Thyroid gland (tissue), 4 donors: Measurements from ENCODE around the gene PPM1G. TPM values are rescaled to one million over a fixed set of nuclear protein-coding genes. Genes with fewer than 3 reads are reported as not detected.
A peak's percentile ranks its signal among the peaks of the same experiment; 100 is the strongest.

ENCODE experiments used
- DNase-seq, 2 donors: peaks; one replicate each; pipeline ENCODE4 v3.0.0-alpha.2; 2019
- H3K27ac ChIP-seq, 3 donors: fragments of 200-600 bp; sonication (generic); 1 replicate in 2 of 3; 2 replicates in 1 of 3; pipeline ENCODE4 v1.5.1; 2016 to 2019; ENCODE audit warnings: mild to moderate bottlenecking in 1 of 3, moderate library complexity in 1 of 3
- H3K27me3 ChIP-seq: fragments of 200-600 bp; sonication (generic); one replicate; pipeline ENCODE4 v1.5.1; 2019
- H3K36me3 ChIP-seq, 2 donors: fragments of 200-600 bp; sonication (generic); one replicate each; pipeline ENCODE4 v1.5.1; 2016 to 2019
- H3K4me1 ChIP-seq, 2 donors: fragments of 200-600 bp; sonication (generic); one replicate each; pipeline ENCODE4 v1.5.1; 2017 to 2019
- H3K4me3 ChIP-seq, 3 donors: fragments of 200-600 bp; sonication (generic); replicated peaks in 1 of 3; 1 replicate in 2 of 3; 2 replicates in 1 of 3; pipeline ENCODE4 v1.5.1; 2016; ENCODE audit warnings: mild to moderate bottlenecking in 1 of 3
- H3K9me3 ChIP-seq: fragments of 200-600 bp; sonication (generic); one replicate; pipeline ENCODE4 v1.5.1; 2017
- CTCF ChIP-seq, 6 experiments: fragments of 200-600 bp in 3 of 6; fragments of 450-650 bp in 3 of 6; sonication (generic) in 3 of 6; IDR thresholded peaks; one replicate each; pipeline ENCODE4 v1.5.1; 2016 to 2019; ENCODE audit warnings: antibody characterized with exemption in 6 of 6, mild to moderate bottlenecking in 2 of 6, inconsistent platforms in 1 of 6, moderate library complexity in 1 of 6
- POLR2A ChIP-seq, 2 donors: fragments of 450-650 bp; IDR thresholded peaks; one replicate each; pipeline ENCODE4 v1.6.1; 2017; ENCODE audit warnings: antibody characterized with exemption in 2 of 2, mild to moderate bottlenecking in 2 of 2, moderate library complexity in 1 of 2
- WGBS, 2 donors: methylation state at CpG; one replicate each; pipeline ENCODE4 v1.1.5; 2017; 5-methylcytosine and 5-hydroxymethylcytosine counted together
- intact Hi-C: fragments of 100-400 bp; cut with DNase I; formaldehyde crosslinking; loops from one replicate; pipeline ENCODE4 v1.15.1; 2023
- total RNA-seq, 4 donors: library from RNA; depleted of rRNA; stranded (reverse); fragments of >200 nt; gene quantifications; one replicate each; pipeline ENCODE4 v1.2.3, GENCODE V29; 2016

The PPM1G gene
- total RNA-seq, 4 donors from 2014 or later = 55.4 to 75.2 (median 59.5) TPM

DNA sequence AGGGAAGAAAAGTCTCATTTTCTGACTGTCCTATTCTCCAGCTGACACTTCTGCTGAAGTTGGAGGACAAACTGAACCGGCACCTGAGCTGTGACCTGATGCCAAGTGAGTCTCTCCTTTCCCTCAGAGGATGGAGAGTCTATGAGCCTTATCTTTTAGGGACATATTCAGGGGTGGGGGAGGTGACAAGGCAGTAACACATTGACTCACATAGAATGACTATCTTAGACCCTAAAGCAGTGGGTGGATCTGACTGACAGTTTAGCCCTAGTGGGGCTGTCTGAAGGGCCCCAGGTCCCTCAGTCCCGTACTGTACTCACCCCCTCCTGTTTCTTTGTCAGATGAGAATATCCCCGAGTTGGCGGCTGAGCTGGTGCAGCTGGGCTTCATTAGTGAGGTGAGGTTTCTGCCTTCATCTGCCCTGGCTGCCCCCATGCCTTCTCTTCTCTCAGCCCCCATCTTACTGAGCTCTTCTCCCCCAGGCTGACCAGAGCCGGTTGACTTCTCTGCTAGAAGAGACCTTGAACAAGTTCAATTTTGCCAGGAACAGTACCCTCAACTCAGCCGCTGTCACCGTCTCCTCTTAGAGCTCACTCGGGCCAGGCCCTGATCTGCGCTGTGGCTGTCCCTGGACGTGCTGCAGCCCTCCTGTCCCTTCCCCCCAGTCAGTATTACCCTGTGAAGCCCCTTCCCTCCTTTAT is 32.0 kb upstream of the PPM1G start:
- intact Hi-C loops = no loop called here
- Histone ChIP-seq H3K27me3 (no peaks in the 10 kb centered on the region), H3K4me3 (no peak overlapping the region), H3K9me3 (no peaks in the 10 kb centered on the region), H3K36me3 (peaks cover 54 to 55% of the 10 kb centered on the region in 2 donors), H3K27ac (no peak overlapping the region), H3K4me1 (peaks cover 0 to 9% of the 10 kb centered on the region in 2 donors)
- no peak for DNase-seq
- TF ChIP-seq POLR2A (IDR thresholded peaks at IDR 0.05) (no peak), CTCF (IDR thresholded peaks at IDR 0.05) (no peak)
- WGBS, 2 donors = 92 to 93% methylated on average over 10 of the region's 10 CpGs

DNA sequence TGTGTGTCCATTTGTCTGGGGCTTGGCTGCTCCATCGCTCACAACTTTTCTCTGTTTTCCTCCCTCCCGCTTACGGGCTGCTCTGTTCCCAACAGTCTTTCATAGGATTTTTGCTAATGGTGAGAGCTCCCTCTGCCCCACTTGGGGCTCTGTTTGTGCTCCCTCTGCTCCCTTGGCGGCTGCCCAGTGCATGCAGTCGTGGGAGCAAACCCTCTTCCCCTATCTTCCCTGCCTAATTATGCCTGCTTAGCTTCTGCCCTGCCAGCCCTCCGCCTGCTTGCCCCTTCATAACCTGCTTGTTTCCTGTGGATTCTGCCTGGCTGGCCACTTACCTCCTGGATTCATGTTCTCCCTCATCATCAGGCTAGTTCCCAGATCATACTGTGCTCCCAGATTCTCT is 26.2 kb upstream of the PPM1G start:
- H3K4me3 ChIP-seq = no peak overlapping the region
- TF ChIP-seq POLR2A (IDR thresholded peaks at IDR 0.05) (no peak), CTCF (IDR thresholded peaks at IDR 0.05) (no peak)
- peaks cover 7 to 17% of the 10 kb centered on the region in 2 donors for H3K4me1 ChIP-seq
- no peaks in the 10 kb centered on the region for H3K27me3 ChIP-seq
- no peaks in the 10 kb centered on the region for H3K9me3 ChIP-seq
- DNase-seq = no peak
- H3K36me3 ChIP-seq = peaks cover 72 to 74% of the 10 kb centered on the region in 2 donors
- no peak overlapping the region for H3K27ac ChIP-seq
- 92 to 94% methylated on average over 6 of the region's 6 CpGs for whole genome bisulfite sequencing, 2 donors
- intact Hi-C loops = loop anchor here (10.0 kb wide), 1 partner anchor 59 kb away; the partner anchor contains the start of genes FNDC4 and GCKR

GRCh38 chr2:27431395-27431794 is 22.0 kb upstream of the PPM1G start:
- Histone ChIP-seq H3K4me1 (peaks cover 26 to 27% of the 10 kb centered on the region in 2 donors), H3K36me3 (peaks cover 33 to 34% of the 10 kb centered on the region in 2 donors), H3K4me3 (no peak overlapping the region), H3K27me3 (no peaks in the 10 kb centered on the region), H3K27ac (no peak overlapping the region), H3K9me3 (no peaks in the 10 kb centered on the region)
- intact Hi-C loops = loop anchor here (10.0 kb wide), 1 partner anchor 63 kb away; the partner anchor contains the start of genes FNDC4 and GCKR
- no peak for DNase-seq
- TF ChIP-seq CTCF (IDR thresholded peaks at IDR 0.05) = no peak

DNA sequence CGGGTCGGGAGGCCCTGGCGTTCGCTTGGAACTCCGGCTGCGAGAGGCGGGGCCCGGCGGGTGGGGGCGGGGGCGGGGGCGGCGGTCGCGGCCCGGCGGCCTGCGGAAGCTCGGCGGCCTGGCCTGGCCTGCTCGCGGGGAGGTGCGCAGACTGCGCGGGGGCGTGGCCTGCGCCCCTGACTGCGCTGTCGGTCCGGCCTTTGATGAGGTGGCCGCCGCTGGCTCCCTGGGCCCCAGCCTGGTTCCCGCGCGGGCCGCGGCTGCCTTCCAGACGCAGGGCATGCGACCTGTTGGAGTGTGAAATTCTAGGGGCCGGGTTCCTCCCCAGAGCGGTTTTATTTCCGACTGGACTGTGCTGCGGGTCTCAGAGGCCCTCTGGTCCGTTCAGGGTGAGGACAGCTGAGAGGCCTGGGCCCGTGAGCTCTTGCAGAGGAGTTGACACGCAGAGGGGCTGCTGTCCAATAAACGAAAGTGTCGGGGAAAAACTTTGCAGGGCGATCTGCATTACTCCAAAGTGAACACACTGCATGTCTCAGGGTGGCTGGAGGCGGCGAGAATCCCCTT is 19.7 kb upstream of the PPM1G start:
- H3K4me1 ChIP-seq = peaks cover 26 to 27% of the 10 kb centered on the region in 2 donors
- intact Hi-C loops = loop anchor here (2.0 kb wide), 2 partner anchors 18 to 46 kb away; no protein-coding TSS in a partner anchor
- WGBS, 2 donors = 0% methylated on average over 16 to 20 of the region's 51 CpGs
- H3K4me3 ChIP-seq = peak overlapping the region in 2 of 3 donors; percentile 97 to 99
- no peaks in the 10 kb centered on the region for H3K9me3 ChIP-seq
- no peaks in the 10 kb centered on the region for H3K27me3 ChIP-seq
- TF ChIP-seq CTCF (IDR thresholded peaks at IDR 0.05) (no peak), POLR2A (IDR thresholded peaks at IDR 0.05) (peak in 1 of 2 donors; percentile 0)
- peak; percentile 86 to 90 for DNase-seq
- H3K36me3 ChIP-seq = peaks cover 10% of the 10 kb centered on the region in 2 donors
- H3K27ac ChIP-seq = peak overlapping the region; percentile 97 to 99 (median 98)
